K562 (cell line): ENCODE results near the gene DYNLT4.

Source experiments
- CHD1 ChIP-seq: fragments of 200-600 bp; sonication (generic); IDR thresholded peaks from one replicate; pipeline ENCODE4 v1.6.1; 2012; ENCODE audit warnings: mild to moderate bottlenecking, moderate library complexity, low read length, inconsistent platforms
- CTCF ChIP-seq, 3 experiments: IDR thresholded peaks in 2 of 3; conservative IDR thresholded peaks in 1 of 3; 2 replicates each; pipeline ENCODE4 v1.5.1; 2011 to 2012; ENCODE audit warnings: low read length in 3 of 3, mild to moderate bottlenecking in 3 of 3, control low read depth in 2 of 3, improper control_type of control experiment in 1 of 3, inconsistent platforms in 1 of 3, low read depth in 1 of 3, mixed read lengths in 1 of 3, moderate library complexity in 1 of 3; ENCODE audit not compliant: insufficient read depth in 2 of 3
- DLX4 ChIP-seq: fragments of 250-450 bp; sonication (Bioruptor Pico); IDR thresholded peaks from 2 replicates; pipeline ENCODE4 v1.6.1; 2021; ENCODE audit warnings: mild to moderate bottlenecking
- POLR2AphosphoS5 ChIP-seq: IDR thresholded peaks from 2 replicates; pipeline ENCODE4 v1.6.1; 2011; ENCODE audit warnings: mild to moderate bottlenecking, low read depth, low read length, moderate library complexity; ENCODE audit not compliant: control insufficient read depth, insufficient read depth
- SIX5 ChIP-seq, 2 experiments: IDR thresholded peaks; 2 replicates each; pipeline ENCODE4 v1.6.1; 2011; ENCODE audit warnings: low read length in 2 of 2, borderline replicate concordance in 1 of 2, low read depth in 1 of 2, mild to moderate bottlenecking in 1 of 2, moderate library complexity in 1 of 2; ENCODE audit not compliant: insufficient read depth in 1 of 2
- SPI1 ChIP-seq: IDR thresholded peaks from 2 replicates; pipeline ENCODE4 v1.6.1; 2011; ENCODE audit warnings: low read depth, low read length, control low read depth, borderline replicate concordance
- TCF7 ChIP-seq: sonication (generic); IDR thresholded peaks from 2 replicates; pipeline ENCODE4 v1.6.1; 2016; ENCODE audit warnings: antibody characterized with exemption, borderline replicate concordance
- YY1 ChIP-seq, 3 experiments: IDR thresholded peaks; 2 replicates each; pipeline ENCODE4 v1.6.1; 2011; ENCODE audit warnings: low read length in 2 of 3, mild to moderate bottlenecking in 2 of 3, moderate library complexity in 2 of 3, borderline replicate concordance in 1 of 3, control low read depth in 1 of 3, low read depth in 1 of 3; ENCODE audit not compliant: insufficient read depth in 3 of 3, insufficient replicate concordance in 2 of 3, control insufficient read depth in 1 of 3, insufficient read length in 1 of 3; ENCODE audit errors: extremely low read depth in 1 of 3
- ZNF584 ChIP-seq: fragments of 200-800 bp; sonication (Bioruptor generic); IDR thresholded peaks from 2 replicates; pipeline ENCODE4 v1.6.1; 2016; ENCODE audit warnings: low read depth, mild to moderate bottlenecking, missing genetic modification characterization, missing compliant biosample characterization
- TF ChIP-seq, protein P1 (sequence below), 2 experiments: fragments of 450-650 bp; formaldehyde crosslinking in 1 of 2; IDR thresholded peaks; 2 replicates each; pipeline versions ENCODE4 v1.4.0 to v1.6.1; 2014 to 2020; ENCODE audit warnings: mild to moderate bottlenecking in 2 of 2, borderline replicate concordance in 1 of 2, low read depth in 1 of 2
- TF ChIP-seq, protein P2 (sequence below): fragments of 450-650 bp; IDR thresholded peaks from one replicate; pipeline ENCODE4 v1.6.1; 2018; ENCODE audit warnings: mild to moderate bottlenecking, moderate library complexity; ENCODE audit not compliant: partially characterized antibody
- TF ChIP-seq, protein P3 (sequence below): sonication (generic); formaldehyde crosslinking; IDR thresholded peaks from 2 replicates; pipeline ENCODE4 v1.9.0; 2022; ENCODE audit warnings: mild to moderate bottlenecking, missing genetic modification reagents
- TF ChIP-seq, protein P4 (sequence below): sonication (generic); formaldehyde crosslinking; IDR thresholded peaks from 2 replicates; pipeline ENCODE4 v1.8.0; 2022; ENCODE audit warnings: mild to moderate bottlenecking, missing genetic modification reagents

- no peak for TF ChIP-seq POLR2AphosphoS5
- TF ChIP-seq SPI1 = no peak
- TF ChIP-seq CHD1 = no peak
- TF ChIP-seq YY1 (IDR thresholded peaks at IDR 0.05; ENCODE audit: borderline replicate concordance in 1 of 3, control insufficient read depth in 1 of 3, extremely low read depth in 1 of 3, insufficient read depth in 3 of 3, insufficient read length in 1 of 3, insufficient replicate concordance in 2 of 3, low read depth in 1 of 3, low read length in 2 of 3) = no peak
- no peak for TF ChIP-seq DLX4 (CRISPR knock-in tag)
- no peak for TF ChIP-seq SIX5 (IDR thresholded peaks at IDR 0.05; ENCODE audit: borderline replicate concordance in 1 of 2, insufficient read depth in 1 of 2, low read depth in 1 of 2, low read length in 2 of 2)
- TF ChIP-seq, protein P1, sequence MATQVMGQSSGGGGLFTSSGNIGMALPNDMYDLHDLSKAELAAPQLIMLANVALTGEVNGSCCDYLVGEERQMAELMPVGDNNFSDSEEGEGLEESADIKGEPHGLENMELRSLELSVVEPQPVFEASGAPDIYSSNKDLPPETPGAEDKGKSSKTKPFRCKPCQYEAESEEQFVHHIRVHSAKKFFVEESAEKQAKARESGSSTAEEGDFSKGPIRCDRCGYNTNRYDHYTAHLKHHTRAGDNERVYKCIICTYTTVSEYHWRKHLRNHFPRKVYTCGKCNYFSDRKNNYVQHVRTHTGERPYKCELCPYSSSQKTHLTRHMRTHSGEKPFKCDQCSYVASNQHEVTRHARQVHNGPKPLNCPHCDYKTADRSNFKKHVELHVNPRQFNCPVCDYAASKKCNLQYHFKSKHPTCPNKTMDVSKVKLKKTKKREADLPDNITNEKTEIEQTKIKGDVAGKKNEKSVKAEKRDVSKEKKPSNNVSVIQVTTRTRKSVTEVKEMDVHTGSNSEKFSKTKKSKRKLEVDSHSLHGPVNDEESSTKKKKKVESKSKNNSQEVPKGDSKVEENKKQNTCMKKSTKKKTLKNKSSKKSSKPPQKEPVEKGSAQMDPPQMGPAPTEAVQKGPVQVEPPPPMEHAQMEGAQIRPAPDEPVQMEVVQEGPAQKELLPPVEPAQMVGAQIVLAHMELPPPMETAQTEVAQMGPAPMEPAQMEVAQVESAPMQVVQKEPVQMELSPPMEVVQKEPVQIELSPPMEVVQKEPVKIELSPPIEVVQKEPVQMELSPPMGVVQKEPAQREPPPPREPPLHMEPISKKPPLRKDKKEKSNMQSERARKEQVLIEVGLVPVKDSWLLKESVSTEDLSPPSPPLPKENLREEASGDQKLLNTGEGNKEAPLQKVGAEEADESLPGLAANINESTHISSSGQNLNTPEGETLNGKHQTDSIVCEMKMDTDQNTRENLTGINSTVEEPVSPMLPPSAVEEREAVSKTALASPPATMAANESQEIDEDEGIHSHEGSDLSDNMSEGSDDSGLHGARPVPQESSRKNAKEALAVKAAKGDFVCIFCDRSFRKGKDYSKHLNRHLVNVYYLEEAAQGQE (IDR thresholded peaks at IDR 0.05; ENCODE audit: borderline replicate concordance) = no peak
- TF ChIP-seq, protein P1 (CRISPR knock-in tag; IDR thresholded peaks at IDR 0.05; ENCODE audit: low read depth) = no peak
- TF ChIP-seq ZNF584 = no peak
- no peak for TF ChIP-seq CTCF (IDR thresholded peaks at IDR 0.05 in 2 of 3, conservative IDR thresholded peaks at IDR 0.05 in 1 of 3; ENCODE audit: insufficient read depth in 2 of 3, low read depth in 1 of 3, low read length in 3 of 3)
- TF ChIP-seq, protein P2, sequence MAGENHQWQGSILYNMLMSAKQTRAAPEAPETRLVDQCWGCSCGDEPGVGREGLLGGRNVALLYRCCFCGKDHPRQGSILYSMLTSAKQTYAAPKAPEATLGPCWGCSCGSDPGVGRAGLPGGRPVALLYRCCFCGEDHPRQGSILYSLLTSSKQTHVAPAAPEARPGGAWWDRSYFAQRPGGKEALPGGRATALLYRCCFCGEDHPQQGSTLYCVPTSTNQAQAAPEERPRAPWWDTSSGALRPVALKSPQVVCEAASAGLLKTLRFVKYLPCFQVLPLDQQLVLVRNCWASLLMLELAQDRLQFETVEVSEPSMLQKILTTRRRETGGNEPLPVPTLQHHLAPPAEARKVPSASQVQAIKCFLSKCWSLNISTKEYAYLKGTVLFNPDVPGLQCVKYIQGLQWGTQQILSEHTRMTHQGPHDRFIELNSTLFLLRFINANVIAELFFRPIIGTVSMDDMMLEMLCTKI = no peak
- TF ChIP-seq, protein P3, sequence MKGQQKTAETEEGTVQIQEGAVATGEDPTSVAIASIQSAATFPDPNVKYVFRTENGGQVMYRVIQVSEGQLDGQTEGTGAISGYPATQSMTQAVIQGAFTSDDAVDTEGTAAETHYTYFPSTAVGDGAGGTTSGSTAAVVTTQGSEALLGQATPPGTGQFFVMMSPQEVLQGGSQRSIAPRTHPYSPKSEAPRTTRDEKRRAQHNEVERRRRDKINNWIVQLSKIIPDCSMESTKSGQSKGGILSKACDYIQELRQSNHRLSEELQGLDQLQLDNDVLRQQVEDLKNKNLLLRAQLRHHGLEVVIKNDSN = no peak
- TF ChIP-seq TCF7 = no peak
- TF ChIP-seq, protein P4, sequence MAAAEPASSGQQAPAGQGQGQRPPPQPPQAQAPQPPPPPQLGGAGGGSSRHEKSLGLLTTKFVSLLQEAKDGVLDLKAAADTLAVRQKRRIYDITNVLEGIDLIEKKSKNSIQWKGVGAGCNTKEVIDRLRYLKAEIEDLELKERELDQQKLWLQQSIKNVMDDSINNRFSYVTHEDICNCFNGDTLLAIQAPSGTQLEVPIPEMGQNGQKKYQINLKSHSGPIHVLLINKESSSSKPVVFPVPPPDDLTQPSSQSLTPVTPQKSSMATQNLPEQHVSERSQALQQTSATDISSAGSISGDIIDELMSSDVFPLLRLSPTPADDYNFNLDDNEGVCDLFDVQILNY (CRISPR knock-in tag) = no peak
Observed at GRCh38 chr1:44853201-44853600, 46.0 kb upstream of the DYNLT4 start.
